ENCODE data around the gene SPAG16.

The SPAG16 gene

DNA sequence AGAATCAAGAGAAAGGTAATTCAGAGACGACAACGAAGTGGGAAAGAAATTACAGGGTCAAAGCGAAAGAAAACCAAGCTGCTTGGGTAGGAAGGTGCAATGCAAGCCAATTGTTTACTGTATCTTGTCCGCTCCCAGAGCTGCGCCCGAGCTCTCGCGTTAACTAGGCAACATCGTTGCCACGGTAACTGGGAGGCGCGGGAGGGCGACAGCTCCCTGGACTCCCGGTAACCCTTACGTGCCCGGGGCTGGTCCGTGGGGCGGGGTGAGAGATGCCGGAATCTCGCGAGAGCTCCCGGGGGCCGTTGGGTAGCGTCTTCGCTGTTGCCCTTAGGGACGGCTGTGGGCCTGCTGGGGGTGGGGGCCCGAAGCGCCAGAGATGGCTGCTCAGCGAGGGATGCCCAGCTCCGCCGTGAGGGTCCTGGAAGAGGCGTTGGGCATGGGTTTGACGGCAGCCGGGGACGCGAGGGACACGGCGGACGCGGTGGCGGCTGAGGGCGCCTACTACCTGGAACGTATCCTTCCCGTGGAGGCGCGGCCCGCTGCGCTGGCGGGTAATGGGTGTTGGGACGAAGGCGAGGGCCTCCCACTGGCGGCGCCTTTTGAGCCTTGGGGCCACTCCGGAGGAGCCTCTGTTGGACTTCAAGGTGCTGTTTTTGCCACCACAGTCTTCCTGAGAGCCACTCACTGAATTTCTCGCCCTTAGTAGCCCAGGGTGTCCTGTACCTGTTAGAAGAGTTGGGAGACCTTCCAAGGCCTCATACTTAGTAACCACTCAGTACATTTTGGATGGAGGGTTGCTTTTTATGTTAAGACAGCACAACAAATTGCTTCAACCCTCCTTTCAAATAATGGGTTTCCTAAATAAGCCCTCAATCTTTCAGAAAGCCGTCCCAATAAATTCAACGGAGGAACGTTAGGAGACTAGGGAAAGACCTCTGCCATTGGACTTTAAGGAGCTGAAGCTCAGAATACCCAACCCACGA, at the start of gene SPAG16:
SPAG16 (plus strand) TSS at position 360 of the 986 bp plus-strand sequence.
- peak; percentile 97 for DNase-seq

DNA sequence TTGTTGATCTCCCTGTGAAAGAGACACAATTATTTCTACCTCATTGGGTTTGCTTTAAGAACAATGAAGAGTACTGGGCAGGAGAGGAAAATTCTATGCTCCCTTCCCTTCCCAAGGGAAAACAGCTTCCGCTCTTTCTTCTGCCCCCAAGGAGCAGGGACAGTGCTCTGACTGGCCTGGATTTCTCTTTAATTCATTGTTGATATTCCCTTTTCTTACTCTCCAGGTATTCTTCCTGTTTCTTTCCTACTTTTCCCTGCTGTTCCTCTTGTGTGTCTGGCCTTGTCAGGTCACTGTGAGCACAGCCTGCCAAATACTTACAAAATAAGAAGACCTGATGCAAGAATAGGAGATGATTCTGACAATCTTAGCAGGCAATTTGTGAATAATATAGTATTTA, 49.6 kb upstream of the SPAG16 start:
- no peak for DNase-seq

DNA sequence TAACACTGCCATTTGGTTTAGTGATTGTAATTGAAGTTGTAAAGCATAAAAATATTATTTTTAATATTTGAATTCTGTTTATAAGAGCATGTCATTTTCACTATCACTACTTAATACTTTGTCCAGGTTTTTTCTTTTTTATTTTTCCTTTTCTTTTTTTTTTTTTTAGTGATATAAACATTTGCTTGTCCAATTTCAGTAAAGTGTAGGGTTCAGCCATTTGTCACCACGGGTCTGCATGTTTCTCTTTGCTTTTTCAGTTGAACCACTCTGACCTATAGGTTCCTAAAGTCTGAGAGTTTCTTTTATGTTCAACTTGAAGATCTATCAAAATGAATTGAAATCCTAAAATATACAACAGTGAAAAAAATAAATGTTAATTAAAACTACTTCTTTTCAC, 48.5 kb upstream of the SPAG16 start:
- DNase-seq: no peak

DNA sequence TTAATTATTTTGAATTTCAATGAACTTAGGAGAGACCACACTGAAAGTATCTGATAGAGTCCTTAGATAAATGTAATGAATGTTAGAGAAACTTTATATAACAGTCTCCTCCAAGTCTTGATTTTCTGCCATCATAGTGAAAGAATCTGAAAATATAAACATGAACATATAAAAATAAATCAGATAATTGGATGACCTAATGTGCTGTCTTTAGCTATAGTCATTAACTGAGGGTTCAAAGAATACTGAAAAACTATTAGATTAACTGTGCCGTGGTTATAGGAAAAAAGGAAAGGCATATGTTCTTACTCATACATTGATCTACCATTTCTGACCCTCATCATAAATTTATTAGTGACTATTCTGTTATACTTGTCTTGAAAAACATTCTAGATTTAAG, 47.0 kb upstream of the SPAG16 start:
- DNase-seq: no peak

DNA sequence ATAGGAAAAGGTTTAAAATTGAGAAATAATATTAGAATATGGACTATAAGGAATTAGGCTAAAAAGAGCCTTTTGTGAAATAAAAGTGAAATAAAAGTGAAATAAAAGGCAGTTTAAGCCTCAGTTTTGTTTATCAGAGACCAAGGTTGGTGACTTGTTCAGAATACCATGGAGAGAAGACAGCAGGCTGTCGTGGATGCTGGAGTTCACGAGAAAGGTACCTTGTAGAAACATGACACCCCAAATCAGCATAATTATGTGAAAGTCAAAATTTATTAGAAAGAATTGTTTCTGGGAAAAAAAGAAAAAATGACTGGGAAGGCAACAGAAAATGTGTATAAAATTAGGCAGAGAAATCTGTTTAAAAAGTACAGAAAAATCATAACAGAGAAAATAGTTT, 46.5 kb upstream of the SPAG16 start:
- no peak for DNase-seq

DNA sequence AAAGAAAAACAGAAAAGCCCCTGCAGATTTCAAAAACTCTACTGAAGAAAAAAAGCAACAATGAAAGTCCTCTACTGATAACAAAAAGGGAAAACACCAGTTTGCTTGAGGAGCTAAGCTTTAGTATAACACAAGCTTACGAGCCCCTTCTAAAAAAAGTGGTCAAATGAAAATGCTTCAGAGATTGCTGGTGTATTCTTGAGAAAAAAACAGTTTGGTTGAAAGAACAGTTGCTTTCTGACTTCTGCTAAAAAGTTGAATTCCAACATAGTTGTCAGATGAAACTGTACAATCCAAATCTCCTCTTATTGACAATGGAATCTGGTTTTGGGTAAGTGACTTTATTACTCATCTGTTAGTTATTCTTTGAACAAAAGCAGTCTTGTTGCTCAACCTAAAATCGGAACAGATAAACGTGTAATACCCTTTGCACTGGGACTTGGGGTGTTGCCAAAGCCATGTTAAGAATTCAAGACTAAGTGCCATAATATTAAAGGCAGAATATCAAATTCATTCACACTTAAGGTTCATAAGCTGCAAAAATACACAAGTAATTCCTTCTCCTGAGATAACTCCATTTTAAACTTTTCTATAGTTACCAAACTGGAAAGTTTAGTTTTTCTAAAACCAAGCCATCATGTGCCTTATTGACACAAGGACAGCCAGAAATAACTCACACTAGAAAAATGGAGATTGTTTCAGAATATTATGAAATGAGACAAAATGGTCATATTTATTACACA, 45.3 kb upstream of the SPAG16 start:
- no peak for DNase-seq

DNA sequence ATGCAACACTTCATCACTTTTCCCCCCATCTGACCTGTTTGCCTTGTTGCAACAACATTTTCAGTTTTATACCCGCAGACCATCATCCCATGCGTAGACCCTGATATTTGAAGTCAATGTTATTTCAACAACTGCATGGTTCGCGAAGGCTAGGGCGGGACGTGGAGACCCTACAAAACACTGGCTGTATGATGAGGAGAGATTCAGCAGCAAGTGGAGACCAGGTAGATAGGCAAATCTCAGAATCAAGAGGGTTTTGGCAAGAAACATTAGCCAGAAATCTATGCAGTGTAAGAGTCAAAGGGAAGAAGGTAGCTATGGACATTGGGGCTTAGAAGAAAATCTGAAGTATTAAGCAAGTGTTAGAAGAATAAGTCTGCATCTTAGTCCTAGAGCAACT, 42.4 kb upstream of the SPAG16 start:
- DNase-seq: no peak

DNA sequence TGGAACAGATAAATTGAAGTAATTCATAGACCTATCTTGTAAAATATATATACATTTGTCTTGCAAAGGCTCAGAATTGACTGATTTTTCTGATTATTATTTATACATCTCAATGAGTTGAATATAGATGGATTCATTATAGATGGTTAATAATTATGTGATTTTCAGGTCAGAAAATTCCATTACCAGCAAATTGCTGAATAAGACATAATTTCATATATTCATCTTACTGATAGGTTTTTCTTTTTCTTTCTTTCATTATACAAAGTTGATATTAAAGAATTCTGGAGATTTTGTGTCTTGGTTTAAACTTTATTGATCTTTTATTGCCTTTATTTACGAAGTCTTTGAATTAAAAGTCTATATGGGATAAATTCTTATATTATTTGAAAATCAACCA, 41.6 kb upstream of the SPAG16 start:
- no peak for DNase-seq

DNA sequence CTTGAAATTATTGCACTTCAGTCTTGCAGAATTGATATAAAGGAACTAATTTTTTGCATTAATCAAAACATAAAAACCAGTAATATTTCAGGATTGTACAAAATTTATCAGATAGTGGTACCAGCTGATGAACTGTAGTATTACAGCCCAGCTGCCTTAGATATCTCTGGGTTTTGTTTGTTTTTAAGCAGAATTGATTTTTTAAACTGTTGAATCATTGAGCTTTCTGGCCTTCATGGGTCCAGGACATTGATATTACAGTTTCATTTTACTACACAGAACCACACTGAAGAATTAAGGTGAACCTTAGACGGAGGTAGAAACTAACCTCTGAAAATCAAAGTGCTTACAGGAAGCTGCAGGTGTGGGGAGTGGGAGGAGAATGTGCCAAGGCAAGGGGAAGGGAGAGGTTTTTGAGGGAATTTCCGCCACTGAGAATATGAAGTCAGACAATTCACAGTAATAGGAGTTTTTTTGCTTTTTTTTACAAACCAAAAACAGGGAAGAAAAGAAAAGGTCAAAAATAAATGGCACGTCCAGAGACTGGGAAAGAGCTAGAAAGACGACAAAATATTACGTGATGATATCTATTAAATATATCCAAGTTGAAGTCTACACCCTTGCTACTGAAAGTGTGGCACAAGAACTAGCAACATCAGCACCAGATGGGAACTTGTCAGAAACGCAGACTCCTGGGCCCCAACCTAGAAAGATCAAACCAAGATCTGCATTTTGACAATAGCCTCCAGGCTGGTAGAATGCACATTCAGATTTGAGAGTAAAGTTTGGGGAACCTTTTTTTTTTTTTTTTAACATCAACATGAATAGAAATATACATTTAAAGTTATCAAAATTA, 40.8 kb upstream of the SPAG16 start:
- no peak for DNase-seq

DNA sequence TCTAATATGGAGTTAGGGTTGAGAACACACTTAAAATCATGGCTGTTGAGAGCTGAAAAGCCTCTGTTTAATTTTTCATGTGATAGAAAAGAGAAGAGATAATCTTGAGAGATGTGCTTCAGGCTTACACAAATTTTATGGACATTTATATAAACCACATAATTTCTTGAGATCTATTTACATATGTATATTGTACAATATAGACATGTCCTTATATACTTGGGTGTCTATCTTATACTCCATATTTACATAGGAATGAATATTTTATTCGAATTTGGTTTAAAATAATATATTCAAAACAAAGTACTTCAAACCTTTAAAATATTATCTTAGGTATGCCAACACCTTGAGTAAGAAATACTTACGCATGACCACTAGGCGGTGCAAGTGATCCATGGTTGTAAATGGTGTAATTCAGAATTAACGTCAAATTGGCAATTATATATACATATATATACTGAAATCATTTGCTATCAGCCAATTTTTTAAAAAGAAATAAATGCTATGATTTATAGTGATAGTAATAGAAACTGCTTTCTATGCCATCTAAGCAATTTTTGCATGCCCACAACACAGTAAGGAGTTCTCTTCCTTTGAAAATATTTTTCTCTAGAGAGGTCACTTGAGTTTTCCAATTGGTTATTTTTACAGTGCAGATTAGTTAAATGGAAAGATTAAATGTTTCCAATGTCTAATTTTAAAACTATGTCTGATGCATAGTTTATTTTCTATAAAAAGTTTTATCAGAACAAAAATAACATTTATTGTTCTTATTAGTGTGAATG, 37.6 kb upstream of the SPAG16 start:
- DNase-seq: peak; percentile 65

DNA sequence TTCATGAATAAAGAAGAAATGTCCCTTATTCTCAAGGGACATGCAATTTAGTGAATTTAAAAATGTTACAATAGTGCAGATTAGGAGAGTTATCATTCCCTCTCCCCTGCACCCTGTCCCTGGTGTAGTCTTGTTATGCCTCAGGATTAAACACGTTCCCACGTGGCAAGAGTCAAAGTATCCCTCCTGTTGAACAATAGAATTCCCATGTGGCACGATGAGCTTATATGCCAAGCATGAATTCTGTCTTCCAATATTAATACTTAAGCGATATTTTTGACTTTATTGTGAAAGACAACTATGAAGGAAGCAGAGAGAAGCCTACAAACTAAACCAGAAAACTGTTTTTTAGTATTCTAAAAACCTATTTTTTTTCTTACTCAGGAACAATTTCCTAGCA, 36.7 kb upstream of the SPAG16 start:
- DNase-seq: no peak

DNA sequence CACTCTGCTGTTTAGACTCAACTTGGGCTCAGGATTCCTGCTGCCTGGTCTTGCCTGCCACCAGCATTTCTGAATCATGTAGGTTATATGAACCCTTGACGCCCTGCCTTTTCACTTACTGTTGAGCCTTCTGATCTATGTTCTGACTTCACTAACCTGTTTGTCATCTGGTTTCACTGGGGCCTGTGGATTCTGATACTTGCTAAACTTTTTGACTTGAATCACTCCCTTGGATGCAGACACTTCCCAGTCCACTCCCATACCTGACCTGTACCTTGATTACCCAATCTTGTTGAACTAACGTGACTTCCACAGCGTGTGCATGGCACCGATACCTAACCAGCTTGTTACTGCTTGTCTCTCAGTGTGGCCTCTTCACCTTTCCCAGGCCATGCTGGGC, 35.6 kb upstream of the SPAG16 start:
- no peak for DNase-seq

DNA sequence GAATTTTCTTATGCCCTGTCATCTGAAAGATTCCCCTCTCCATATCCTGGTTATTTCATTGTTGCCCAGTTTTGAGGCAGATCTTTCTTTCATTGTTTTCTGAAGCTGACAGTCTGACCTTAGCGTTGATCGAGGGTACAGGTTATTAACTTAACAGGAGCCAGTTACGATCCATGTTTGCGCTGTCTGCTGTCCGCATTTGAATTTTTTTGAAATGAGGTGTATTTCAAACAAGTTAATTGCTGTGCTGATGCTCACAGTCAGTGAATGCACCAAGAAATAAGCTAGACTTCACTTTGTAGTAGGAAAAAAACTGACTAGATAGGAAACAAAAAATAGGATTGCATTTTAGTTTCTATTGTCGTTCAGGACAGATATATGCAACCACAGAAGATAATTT, 34.8 kb upstream of the SPAG16 start:
- DNase-seq: no peak

DNA sequence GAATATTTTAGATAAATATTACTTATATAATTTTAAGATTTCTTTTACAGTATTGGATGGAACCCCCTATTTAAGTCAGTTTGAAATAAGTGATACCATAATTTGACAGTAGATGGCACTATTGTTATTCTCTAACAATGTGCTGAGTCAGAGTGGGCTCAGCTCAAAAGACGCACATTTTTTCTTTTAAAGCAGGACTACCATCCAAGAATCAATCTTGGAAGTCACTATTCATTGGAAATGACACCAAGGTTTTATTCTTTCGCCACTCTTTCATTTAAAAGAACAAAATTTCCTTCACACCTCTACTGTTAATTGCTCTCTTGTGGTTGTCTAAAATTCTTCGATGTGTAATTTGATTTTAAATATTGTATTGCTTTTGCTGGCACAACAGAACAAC, 32.6 kb upstream of the SPAG16 start:
- DNase-seq: no peak

DNA sequence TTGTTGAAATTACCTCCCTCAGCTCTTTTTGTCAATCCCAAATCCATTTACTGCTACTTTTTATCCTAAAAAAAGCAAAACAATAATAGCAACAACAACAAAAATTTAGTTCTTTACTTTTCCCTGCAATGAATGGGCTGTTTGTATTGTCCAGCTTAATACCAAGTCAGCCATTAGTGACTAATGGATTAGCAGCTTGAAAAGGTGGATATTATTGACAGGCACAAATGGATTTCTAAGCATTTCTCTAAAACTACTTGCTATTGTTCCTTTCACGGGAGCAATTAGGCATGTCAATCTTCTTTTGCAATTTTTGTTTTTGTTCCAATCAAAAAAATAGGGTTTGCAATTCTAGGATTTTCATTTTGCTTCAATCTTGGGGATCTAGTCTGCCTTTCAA, 32.1 kb upstream of the SPAG16 start:
- no peak for DNase-seq

DNA sequence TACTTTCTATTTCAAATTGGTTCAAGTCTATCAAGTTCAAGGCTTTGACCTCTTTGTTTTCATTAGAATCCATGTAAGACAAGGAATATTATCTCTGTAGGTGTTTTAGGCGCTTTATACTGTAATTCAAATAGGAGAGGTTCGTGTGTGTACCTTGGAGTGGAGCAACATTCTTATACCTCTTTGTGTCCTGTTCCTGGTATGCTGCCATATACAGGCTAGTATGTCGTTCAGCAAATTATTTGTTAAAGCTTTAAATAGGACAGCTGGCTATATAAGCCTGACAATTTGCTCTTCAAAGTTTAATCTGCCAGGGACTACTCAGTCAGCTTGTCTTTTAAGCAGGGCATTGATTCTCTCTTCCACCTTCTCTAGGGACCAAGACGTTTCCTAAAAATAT, 31.1 kb upstream of the SPAG16 start:
- DNase-seq: no peak

DNA sequence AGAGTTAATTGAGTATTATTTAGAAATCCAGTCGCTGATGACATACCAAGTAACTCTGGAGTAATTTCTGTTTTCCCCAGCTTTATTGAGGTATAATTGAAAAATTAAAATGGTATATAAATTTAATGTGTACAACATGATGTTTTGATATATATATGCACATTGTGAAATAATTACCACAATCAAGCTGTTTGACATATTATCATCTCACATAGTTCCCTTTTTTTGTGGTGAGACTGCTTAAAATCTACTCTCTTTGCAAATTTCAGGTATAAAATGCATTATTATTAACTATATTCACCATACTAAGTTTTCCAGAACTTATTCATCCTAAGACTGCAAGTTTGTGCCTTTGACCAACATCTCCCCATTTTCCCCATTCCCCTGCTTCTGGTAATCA, 25.0 kb upstream of the SPAG16 start:
- no peak for DNase-seq

DNA sequence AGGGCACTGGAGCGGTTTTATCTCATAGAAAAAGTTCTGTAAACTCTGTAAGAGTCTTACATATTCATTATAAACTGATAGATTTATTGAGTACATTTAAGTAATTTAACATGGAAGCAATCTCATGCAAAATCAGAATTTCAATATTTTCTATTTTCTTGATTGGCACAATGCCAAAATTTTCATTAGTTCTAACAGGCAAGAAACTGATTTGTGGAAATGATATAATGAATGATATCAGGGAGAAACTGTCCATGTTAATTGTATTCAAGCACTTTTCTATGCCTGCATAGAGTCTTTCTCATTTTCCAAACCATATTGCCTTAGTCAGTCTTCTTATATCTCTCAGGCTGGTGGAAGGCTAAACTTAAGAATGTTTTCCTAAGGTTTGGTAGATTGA, 23.0 kb upstream of the SPAG16 start:
- DNase-seq: no peak

DNA sequence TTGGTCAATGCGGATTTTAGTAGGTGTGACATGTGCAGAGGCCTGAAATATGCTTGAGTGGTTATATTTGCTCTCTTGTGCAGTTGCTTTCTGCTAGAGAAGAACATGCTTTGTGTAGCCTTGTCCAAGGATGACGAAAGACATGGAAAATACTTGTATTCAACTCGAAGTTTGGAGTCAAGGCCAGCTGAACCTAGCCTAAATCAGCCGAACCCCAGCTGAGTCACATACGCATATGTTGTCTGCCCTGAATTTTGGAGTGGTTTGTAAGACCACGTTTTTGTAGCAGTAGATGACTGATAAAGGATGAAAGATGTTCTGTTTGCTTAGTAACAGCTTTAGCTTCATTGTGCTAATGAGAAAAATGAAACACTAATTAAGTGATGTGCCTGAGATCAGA, 22.5 kb upstream of the SPAG16 start:
- DNase-seq: no peak

DNA sequence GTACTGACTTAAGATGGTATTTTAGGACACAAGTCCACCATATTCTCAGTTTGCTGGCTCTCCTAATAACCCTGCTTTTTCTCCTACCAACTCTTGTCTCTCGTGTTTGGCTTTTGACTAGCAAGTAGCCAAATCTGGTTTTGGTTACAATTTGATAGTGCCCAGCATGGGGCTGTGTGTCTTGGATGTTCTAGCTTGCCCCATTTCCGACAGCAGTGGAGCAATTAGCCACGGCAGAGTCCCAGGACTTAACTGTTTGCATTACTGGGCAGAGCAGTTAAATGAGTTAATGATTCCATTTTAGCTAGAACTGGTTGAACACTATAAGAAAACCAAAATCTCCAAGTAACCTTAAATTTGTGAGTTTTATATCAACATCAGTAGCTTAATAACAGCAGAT, 18.6 kb upstream of the SPAG16 start:
- DNase-seq: no peak

DNA sequence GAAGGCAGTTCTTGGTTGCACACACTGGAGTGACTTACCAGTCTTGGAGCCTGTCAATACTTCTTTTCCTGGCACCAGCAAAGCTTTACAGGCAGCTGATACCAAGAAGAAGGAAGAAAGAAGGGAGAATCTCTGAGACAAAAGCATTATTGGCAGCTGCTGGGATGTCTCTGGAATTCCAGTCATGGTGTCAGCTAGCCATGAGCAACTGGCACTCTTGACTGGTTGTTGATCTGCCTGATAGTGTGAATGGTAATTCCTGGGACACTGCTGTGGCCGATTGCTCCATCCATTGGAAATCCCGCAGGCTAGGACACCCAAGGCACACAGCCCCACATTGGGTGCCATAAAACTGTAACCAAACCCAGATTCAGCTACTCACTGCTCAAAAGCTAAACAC, 17.8 kb upstream of the SPAG16 start:
- DNase-seq: no peak

DNA sequence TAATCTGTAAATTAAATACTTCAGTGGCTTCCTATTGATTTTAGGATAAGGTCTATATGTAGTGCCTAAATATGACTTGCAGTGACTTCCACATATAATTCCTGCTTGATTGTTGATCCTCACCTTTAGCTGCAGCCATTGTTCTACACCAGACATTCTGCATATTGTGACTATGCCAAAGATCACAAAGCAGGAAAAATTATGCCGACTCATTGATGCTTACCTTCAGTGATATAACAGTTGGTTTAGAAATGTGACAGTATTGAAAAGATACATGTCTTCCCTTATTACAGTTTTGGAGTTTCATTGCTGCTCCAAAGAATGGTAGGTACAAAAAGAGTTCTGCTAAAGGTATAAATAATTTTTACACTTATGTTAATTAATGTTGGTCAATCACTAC, 12.3 kb upstream of the SPAG16 start:
- DNase-seq: no peak

DNA sequence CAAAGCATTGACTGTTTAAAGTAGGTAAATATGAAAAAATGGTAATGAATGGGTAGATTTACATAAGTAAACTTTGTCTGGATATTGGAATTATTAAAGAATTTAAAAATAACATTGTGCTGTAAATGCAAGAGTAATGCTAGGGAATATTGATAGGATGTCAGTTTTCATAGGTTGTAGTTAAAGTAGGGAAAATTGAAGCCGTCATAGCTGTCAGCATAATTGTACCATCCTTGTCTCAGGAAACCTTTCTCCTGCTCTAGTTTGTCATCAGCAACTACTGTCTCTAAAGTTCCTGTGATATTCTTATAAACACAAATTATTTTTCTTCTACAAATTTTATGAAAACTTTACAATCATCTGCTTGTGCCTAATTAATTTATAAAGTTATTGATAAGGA, 10.1 kb upstream of the SPAG16 start:
- no peak for DNase-seq

All from activated CD8-positive, alpha-beta memory T cell treated with anti-CD3 and anti-CD28 coated beads, Interleukin-2, amount 50 U/mL, for 48 hours (primary cell).